Femur (tissue), 1 donor: ENCODE results near the gene RAB2B.

ENCODE experiments used
- DNase-seq: peaks from one replicate; pipeline ENCODE4 v3.0.0-alpha.2; 2017

RAB2B gene

GRCh38 chr14:21476925-21477681 is at the start of gene RAB2B, which contains the start of gene TOX4:
RAB2B (minus strand) TSS chr14:21476959; CDS start chr14:21476872, 87 bp downstream.
TOX4 (plus strand) TSS chr14:21477195; CDS start chr14:21477279, 84 bp downstream.
- DNase-seq = peak; percentile 99

- peak; percentile 91 for DNase-seq
Observed at GRCh38 chr14:21525962-21526671, 49.4 kb upstream of the RAB2B start, which contains the start of gene SALL2. SALL2 (minus strand) TSS chr14:21526346; CDS start chr14:21526127, 219 bp downstream.

- peak; percentile 49 for DNase-seq
Observed at GRCh38 chr14:21525571-21525961, 48.8 kb upstream of the RAB2B start.

GRCh38 chr14:21524575-21525490 is 48.1 kb upstream of the RAB2B start:
- DNase-seq = no peak

- DNase-seq = no peak
Observed at GRCh38 chr14:21523203-21523602, 46.4 kb upstream of the RAB2B start.

- no peak for DNase-seq
Observed at GRCh38 chr14:21521501-21521900, 44.7 kb upstream of the RAB2B start.

GRCh38 chr14:21520767-21521166 is 44.0 kb upstream of the RAB2B start:
- no peak for DNase-seq

GRCh38 chr14:21518725-21519124 is 42.0 kb upstream of the RAB2B start:
- no peak for DNase-seq

GRCh38 chr14:21514341-21514740 is 37.6 kb upstream of the RAB2B start:
- no peak for DNase-seq

GRCh38 chr14:21510735-21511657 is 34.2 kb upstream of the RAB2B start, which contains the start of gene METTL3:
METTL3 (minus strand) TSS chr14:21511340; CDS start chr14:21511223, 117 bp downstream.
- DNase-seq = peak; percentile 99

GRCh38 chr14:21509432-21510143 is 32.8 kb upstream of the RAB2B start:
- no peak for DNase-seq

GRCh38 chr14:21506557-21506956 is 29.8 kb upstream of the RAB2B start:
- DNase-seq = no peak

GRCh38 chr14:21505012-21505553 is 28.3 kb upstream of the RAB2B start:
- DNase-seq = no peak

GRCh38 chr14:21503376-21503775 is 26.6 kb upstream of the RAB2B start:
- no peak for DNase-seq

- DNase-seq = no peak
Observed at GRCh38 chr14:21501568-21501967, 24.8 kb upstream of the RAB2B start.

- no peak for DNase-seq
Observed at GRCh38 chr14:21498540-21499526, 22.1 kb upstream of the RAB2B start.

- no peak for DNase-seq
Observed at GRCh38 chr14:21496453-21496852, 19.7 kb upstream of the RAB2B start.

- no peak for DNase-seq
Observed at GRCh38 chr14:21494902-21495762, 18.4 kb upstream of the RAB2B start.
